Stimulated activated CD4-positive, alpha-beta T cell treated with anti-CD3 and anti-CD28 coated beads, Interleukin-1b, Interleukin-23, amount 100 ng/mL, for 1 hour (primary cell): ENCODE measurements around the gene CACNA1I.

Experiments
- DNase-seq, 2 donors: peaks; one replicate each; pipeline ENCODE4 v3.0.0-alpha.2; 2020; ENCODE audit warnings: low read depth in 2 of 2

CACNA1I gene

GRCh38 chr22:39568278-39568981 is 2.1 kb upstream of the CACNA1I start:
- DNase-seq, result no peak

- no peak for DNase-seq
Measured at GRCh38 chr22:39569066-39569465, 1.5 kb upstream of the CACNA1I start.

- no peak for DNase-seq
Measured at GRCh38 chr22:39570226-39570625, 327 bp upstream of the CACNA1I start.

- DNase-seq, result no peak
Measured at GRCh38 chr22:39571538-39571937, 985 bp downstream of the CACNA1I start.

GRCh38 chr22:39574779-39575551 is 4.4 kb downstream of the CACNA1I start:
- no peak for DNase-seq

- no peak for DNase-seq
Measured at GRCh38 chr22:39575552-39575825, 4.9 kb downstream of the CACNA1I start.

GRCh38 chr22:39576027-39576426 is 5.5 kb downstream of the CACNA1I start:
- no peak for DNase-seq

- no peak for DNase-seq
Measured at GRCh38 chr22:39577366-39577765, 6.8 kb downstream of the CACNA1I start.

- no peak for DNase-seq
Measured at GRCh38 chr22:39577900-39578299, 7.3 kb downstream of the CACNA1I start.

- DNase-seq, result no peak
Measured at GRCh38 chr22:39580006-39580441, 9.5 kb downstream of the CACNA1I start.

GRCh38 chr22:39580795-39581194 is 10.2 kb downstream of the CACNA1I start:
- no peak for DNase-seq

GRCh38 chr22:39581303-39581702 is 10.8 kb downstream of the CACNA1I start:
- no peak for DNase-seq

- no peak for DNase-seq
Measured at GRCh38 chr22:39583066-39583667, 12.6 kb downstream of the CACNA1I start.

- DNase-seq, result no peak
Measured at GRCh38 chr22:39589875-39590274, 19.3 kb downstream of the CACNA1I start.

GRCh38 chr22:39592081-39593065 is 21.8 kb downstream of the CACNA1I start:
- DNase-seq, result no peak

GRCh38 chr22:39593066-39593930 is 22.7 kb downstream of the CACNA1I start:
- no peak for DNase-seq

GRCh38 chr22:39593931-39594285 is 23.4 kb downstream of the CACNA1I start:
- DNase-seq, result no peak

GRCh38 chr22:39594411-39594810 is 23.9 kb downstream of the CACNA1I start:
- no peak for DNase-seq

- no peak for DNase-seq
Measured at GRCh38 chr22:39595622-39596172, 25.1 kb downstream of the CACNA1I start.

GRCh38 chr22:39596601-39597000 is 26.0 kb downstream of the CACNA1I start:
- DNase-seq, result no peak
